Upper lobe of left lung (tissue), 4 donors: Measurements from ENCODE around the gene PXDN.

Experiments used
- CTCF ChIP-seq, 6 experiments: fragments of 450-650 bp in 4 of 6; fragments of 200-600 bp in 2 of 6; sonication (generic) in 2 of 6; IDR thresholded peaks; one replicate each; pipeline ENCODE4 v1.5.1; 2016 to 2019; ENCODE audit warnings: antibody characterized with exemption in 6 of 6
- EP300 ChIP-seq, 4 donors: sonication (generic); formaldehyde crosslinking; IDR thresholded peaks; one replicate each; pipeline ENCODE4 v1.5.1; 2017; ENCODE audit warnings: antibody characterized with exemption in 4 of 4, control low read depth in 2 of 4

DNA sequence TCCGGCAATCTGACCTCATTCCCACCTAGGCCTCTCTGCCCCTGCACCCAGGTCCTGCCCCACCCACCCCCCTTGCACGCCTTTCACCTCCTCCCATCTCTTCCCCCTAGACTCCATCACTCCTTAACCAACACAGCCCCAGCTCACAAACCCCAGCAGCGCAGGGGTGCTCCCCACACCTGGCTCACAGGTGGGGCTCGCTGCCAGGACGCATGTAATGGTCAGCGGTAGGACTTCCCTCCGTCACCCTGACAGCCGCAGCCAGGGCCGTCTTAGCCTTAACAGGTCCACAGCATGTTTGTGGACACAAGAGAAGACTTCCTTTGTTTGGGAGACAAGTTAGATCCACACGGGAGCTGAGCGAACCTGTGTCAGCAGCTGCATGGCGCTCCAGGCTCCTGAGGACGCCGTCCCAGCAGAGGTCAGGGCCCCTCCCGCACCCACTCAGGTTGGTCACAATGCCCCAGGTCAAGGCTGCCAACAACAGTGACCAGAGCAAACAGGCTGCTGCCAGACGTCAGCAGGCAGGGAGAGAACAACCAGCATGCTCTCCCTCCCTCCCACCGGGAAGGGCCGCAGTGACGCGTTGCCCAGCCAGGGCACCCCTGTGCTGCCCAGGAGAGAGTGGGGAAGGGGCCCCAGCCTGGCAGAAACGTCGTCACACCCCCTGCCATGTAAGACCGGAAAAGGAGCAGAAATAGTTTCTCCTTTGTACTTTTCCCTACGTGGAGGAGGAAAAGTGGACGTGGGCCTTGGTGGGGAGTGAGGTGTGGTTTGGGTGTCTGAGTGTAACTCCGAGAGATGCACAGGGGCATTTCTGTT is 68.0 kb downstream of the PXDN start:
- TF ChIP-seq CTCF (IDR thresholded peaks at IDR 0.05) = no peak
- no peak for TF ChIP-seq EP300 (IDR thresholded peaks at IDR 0.05)
